Measurements from ENCODE around the gene TLK2.
A peak's percentile ranks its signal among the peaks of the same experiment; 100 is the strongest.

Gene TLK2

GRCh38 chr17:62618647-62619416 lies 140.2 kb downstream of the TLK2 start:
- POLR2A ChIA-PET = no interaction called here
- H3K4me3 ChIP-seq (ENCODE audit: low read depth, low read length) = no peak overlapping the region
- H3K27ac ChIP-seq (ENCODE audit: extremely low read depth, low read depth, low read length) = no peak overlapping the region
- peaks cover 7 to 52% of the 10 kb centered on the region in 2 experiments for H3K36me3 ChIP-seq (ENCODE audit: control insufficient read depth in 2 of 2, insufficient read depth in 1 of 2, low read length in 2 of 2)
- no peaks in the 10 kb centered on the region for H3K4me1 ChIP-seq (ENCODE audit: control insufficient read depth, insufficient read depth, low read length)
- CTCF ChIA-PET = interaction anchor here (0.5 to 0.9 kb wide), 3 partner anchors 27 to 671 kb away, joined by 3 to 5 read pairs (median 3); no protein-coding TSS in a partner anchor
- TF ChIP-seq IKZF3 (tag by site-specific recombination; IDR thresholded peaks at IDR 0.05) (no peak), ZEB2 (tag by site-specific recombination; IDR thresholded peaks at IDR 0.05) (no peak), PRDM1 (tag by site-specific recombination; IDR thresholded peaks at IDR 0.05) (no peak), ZBTB6 (tag by site-specific recombination; IDR thresholded peaks at IDR 0.05) (no peak), ZNF449 (tag by site-specific recombination; IDR thresholded peaks at IDR 0.05) (no peak), SCRT2 (tag by site-specific recombination; IDR thresholded peaks at IDR 0.05) (peak; percentile 64), ZNF302 (tag by site-specific recombination; IDR thresholded peaks at IDR 0.05; ENCODE audit: low read depth) (no peak), ZNF140 (tag by site-specific recombination; IDR thresholded peaks at IDR 0.05) (no peak), ZBTB17 (tag by site-specific recombination; IDR thresholded peaks at IDR 0.05) (no peak), REPIN1 (tag by site-specific recombination; IDR thresholded peaks at IDR 0.05; ENCODE audit: low read depth) (no peak), ZNF768 (tag by site-specific recombination; IDR thresholded peaks at IDR 0.05) (0 out of 2 replicates have a peak, but pooled peaks have one; percentile 38), ZNF701 (tag by site-specific recombination; IDR thresholded peaks at IDR 0.05) (no peak), SCRT1 (tag by site-specific recombination; IDR thresholded peaks at IDR 0.05; ENCODE audit: borderline replicate concordance) (0 out of 2 replicates have a peak, but pooled peaks have one; percentile 27), ZNF280C (tag by site-specific recombination; IDR thresholded peaks at IDR 0.05) (no peak), ZNF513 (tag by site-specific recombination; IDR thresholded peaks at IDR 0.05) (no peak), ZNF2 (tag by site-specific recombination; IDR thresholded peaks at IDR 0.05) (no peak), GLIS1 (tag by site-specific recombination; IDR thresholded peaks at IDR 0.05) (no peak), ZNF335 (tag by site-specific recombination; conservative IDR thresholded peaks at IDR 0.05) (no peak)
- no peaks in the 10 kb centered on the region for H3K9me3 ChIP-seq (ENCODE audit: control insufficient read depth, insufficient read depth, low read depth, low read length)

All from HEK293 (cell line).